GM18520 (cell line): ENCODE measurements around the gene EPB41L4B.

ENCODE experiments used
- ATAC-seq: cut with Tn5 transposase; IDR thresholded peaks from one replicate; pipeline ENCODE4 v1.9.1; 2021; ENCODE audit not compliant: unreplicated experiment

EPB41L4B gene

DNA sequence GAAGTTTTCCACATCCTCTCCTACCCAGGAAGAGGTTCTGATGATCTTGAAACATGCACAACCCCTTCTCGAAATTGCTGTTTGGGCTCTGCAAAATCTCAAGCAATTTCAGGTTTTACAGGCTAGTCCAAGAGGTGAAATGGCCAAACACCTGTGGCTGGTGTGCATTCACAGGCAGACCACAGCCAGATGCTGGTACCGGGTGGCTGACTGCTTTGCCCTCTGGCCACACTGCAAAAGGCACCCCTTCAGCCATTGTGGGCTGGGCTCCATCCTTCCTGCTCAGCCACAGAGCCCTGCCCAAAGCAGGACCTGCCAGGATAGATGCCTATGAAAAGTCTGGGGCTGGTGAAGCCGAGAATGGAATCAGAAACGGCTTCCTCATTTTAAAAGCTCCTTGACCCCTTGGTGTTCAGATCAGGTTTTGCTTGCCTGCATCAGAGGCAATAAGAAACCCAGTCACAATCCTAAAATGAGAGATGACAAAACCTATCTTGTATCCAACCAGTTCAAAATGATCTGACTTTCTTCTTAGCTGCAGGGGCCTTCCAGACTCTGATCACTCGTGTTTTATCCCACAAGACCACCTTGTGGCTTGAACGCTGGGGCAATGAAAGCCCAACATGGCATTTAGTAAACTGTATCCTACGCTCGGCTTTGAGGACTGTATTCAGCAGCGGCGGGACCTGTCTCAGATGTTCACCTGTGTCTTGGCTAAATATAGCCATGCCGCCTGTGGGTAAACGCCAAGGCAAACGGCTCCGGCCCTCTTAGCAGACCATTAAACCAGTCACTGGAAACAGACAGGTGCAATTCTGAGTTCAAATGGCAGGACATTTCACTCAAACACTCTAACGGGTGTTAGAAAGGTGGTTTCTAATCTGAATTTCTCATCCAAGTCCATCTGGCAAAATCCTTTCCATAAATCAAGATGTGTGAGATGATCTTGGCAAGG lies 49.6 kb downstream of the EPB41L4B start:
- ATAC-seq: no peak

DNA sequence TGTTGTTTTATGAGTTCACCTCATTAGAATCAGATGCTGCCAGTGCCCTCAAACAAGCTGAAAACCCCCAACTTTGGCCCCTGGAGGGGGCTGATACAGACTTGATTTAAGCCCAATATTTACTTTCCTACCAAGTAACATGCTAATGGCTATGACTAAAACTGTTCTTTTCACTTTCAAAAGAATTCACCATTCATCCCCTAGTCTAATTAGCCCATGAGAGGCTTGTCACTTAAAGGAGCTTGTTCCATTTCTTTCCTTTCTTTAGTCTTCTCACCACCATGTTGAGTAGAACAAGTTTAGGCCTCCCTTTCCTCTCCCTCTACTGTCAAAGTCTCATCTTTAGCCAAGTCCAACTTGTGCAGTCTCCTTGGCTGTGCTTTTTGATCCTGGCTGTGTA lies 50.4 kb downstream of the EPB41L4B start:
- ATAC-seq: no peak

- ATAC-seq: no peak
These were observed 51.0 kb downstream of the EPB41L4B start for GRCh38 chr9:109269839-109270238.

DNA sequence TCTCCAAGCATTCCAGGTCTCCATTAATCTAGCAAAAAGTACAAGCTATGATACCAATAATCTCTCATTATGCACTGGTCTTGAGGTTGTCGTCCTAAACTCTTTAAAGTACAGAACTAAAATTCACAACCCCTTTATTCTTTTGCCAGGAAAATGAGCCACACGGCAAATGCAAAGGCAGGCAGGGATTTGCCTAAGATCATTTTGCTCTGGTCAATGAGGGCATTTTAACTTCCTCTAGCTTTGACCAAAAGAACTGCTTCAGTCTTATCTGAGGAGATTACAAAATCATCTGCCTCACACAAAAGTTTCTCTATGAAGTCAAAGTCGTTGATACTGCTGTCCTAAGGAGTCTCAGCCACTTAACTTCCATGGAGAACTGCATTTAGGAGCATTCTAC lies 51.8 kb downstream of the EPB41L4B start:
- ATAC-seq: no peak

DNA sequence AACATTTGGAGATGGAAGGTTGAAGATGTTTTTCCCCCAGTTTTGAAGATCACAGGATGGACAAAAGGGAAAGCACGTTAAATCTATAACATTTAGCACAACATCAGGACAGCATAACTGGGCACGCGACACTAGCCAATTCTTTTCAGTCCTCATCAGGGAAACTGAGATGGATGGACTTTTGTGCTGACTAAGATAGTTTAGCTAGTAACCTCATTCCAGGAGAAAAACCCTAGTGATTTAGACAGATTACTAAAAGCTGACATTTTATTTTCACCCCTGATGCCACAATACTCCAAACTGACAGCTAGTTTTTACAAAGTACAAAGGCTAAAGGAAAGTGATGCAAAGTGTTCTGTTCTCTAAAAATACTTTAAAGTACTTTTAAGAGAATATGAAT lies 53.3 kb downstream of the EPB41L4B start:
- no peak for ATAC-seq

GRCh38 chr9:109264877-109265587 lies 55.8 kb downstream of the EPB41L4B start:
- no peak for ATAC-seq

- no peak for ATAC-seq
These were observed 57.5 kb downstream of the EPB41L4B start for GRCh38 chr9:109263358-109263757.

GRCh38 chr9:109258481-109259302 lies 62.2 kb downstream of the EPB41L4B start:
- ATAC-seq: no peak

DNA sequence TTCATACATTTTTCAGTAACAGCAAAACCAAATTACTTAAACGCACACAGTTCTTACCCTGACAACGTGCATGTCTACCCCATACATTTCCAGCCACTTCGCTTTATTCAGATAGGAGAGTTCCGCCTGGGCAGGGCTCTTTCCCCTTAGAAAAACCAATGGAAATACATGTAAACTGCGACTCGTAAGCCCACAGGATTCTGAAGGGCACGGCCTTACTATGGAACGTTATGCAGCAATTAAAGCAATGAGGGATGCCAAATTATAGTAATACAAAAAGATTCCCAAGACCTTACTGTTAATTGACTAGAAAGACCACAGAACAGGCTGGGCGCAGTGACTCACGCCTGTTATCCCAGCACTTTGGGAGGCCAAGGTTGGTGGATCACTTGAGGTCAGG lies 64.5 kb downstream of the EPB41L4B start:
- no peak for ATAC-seq

DNA sequence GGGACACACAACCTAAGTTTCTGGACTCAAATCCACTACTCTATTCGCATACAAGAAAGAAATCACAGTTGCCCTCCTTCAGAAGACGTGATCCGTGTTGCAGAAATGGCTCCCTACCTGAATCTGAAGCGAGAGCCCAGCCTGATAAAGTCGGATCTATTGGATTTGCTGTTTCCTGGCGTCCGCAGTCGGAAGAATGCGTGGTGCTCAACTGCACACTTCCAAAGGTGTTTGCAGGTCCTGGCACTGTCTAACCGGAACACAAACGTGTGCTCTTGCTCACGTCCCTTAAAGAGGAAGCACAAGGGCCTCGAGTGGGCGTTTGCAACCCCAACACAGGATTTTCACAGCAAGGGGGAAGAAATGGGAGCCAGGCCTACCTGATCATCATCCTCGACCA lies 65.5 kb downstream of the EPB41L4B start:
- no peak for ATAC-seq

- ATAC-seq: no peak
These were observed 66.5 kb downstream of the EPB41L4B start for GRCh38 chr9:109254317-109254716.

GRCh38 chr9:109253637-109254284 lies 67.1 kb downstream of the EPB41L4B start:
- ATAC-seq: no peak

GRCh38 chr9:109253241-109253636 lies 67.6 kb downstream of the EPB41L4B start:
- no peak for ATAC-seq

- ATAC-seq: no peak
These were observed 68.6 kb downstream of the EPB41L4B start for GRCh38 chr9:109252291-109252690.

DNA sequence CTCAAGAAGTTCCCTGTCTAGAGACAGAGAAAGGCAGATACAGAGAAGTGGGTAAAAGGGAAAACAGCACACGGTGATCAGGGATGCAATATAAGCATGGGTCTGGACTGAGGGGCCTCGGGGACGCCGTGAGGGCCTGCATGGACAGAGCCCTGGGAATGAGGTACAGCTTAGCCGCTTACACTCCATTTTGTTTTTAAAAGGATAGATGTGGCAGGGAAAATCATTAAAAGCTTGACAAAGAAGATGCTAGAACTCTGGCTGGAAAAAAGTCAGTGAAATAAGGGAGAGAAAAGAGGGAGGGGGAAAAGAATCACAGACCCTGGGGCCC lies 69.1 kb downstream of the EPB41L4B start:
- ATAC-seq: no peak

DNA sequence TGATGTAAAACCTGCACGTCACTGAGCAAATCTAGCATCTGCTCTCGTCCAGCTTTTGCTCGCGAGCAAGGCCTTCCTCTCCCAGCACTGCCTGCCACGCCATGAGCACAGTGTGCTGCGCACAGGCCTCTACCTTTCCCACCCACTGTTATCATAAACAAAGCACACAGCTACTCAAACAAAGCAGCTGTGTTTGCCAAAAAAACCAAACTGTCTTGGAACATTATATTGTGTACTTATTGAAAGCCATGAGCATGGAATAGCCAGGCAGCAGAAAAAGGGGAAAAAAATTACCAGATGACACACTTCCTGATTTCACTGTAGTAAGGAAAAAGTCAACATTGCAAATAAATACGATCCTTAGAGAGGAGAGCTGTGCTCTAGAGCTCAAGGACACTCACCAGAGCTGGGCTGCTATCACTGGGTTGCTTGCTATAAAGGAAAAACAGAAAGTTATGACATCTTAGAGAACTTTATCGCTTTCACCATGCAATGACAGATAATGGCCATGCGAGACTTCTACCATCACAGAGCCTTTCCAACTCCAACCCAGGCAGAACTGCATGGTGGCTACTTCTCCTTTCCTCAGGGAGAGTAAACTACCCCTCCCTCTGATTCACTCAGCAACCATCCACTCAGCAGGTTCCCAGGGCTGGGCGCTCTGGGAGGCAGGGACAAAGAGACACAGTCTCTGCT lies 69.6 kb downstream of the EPB41L4B start:
- ATAC-seq: no peak

GRCh38 chr9:109250771-109251079 lies 70.1 kb downstream of the EPB41L4B start:
- ATAC-seq: no peak

DNA sequence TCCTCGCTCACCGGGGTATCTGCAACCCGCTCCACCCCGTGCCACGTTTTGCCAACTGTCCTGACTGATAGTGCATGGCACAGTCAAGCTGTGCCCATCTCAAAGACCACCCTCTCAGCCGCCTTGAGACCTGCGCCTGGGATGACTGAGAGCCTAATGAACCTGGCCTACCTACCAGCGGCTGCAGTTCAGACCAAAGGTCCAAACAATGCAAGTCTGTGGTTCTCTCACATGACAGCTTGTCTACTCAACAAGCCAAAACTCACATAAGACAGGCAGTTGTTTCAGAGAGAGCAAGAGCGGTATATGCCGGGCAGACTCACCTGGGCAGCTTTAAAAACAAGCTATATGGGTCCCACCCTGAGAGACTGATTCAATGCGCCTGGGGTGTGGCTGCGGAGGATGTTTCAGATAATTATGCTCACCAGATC lies 70.5 kb downstream of the EPB41L4B start:
- no peak for ATAC-seq

- ATAC-seq: no peak
These were observed 71.2 kb downstream of the EPB41L4B start for GRCh38 chr9:109249615-109250014.

GRCh38 chr9:109248133-109248581 lies 72.7 kb downstream of the EPB41L4B start:
- ATAC-seq: no peak
